ENCODE results near the gene CFTR.
A peak's percentile ranks its signal among the peaks of the same experiment; 100 is the strongest.

CFTR gene

DNA sequence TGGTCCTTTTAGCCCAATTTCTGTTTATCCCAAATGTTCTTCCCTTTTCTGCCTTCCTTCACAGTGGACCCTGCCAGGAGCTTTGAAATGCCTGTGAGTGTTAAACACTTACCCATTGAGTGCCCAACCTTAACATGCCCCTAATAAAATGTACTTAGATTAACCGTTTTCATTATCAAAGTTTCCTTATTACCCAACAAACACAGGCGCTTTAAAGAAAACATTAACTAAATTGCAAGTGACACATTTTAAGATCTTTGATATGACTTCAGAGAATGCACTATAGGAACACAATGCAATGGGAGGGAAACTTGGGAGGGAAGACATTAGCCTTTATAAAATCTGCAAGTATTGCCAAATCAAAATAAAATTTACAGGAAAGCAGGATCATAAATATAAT is 177.0 kb downstream of the CFTR start:
- no peak for DNase-seq

DNA sequence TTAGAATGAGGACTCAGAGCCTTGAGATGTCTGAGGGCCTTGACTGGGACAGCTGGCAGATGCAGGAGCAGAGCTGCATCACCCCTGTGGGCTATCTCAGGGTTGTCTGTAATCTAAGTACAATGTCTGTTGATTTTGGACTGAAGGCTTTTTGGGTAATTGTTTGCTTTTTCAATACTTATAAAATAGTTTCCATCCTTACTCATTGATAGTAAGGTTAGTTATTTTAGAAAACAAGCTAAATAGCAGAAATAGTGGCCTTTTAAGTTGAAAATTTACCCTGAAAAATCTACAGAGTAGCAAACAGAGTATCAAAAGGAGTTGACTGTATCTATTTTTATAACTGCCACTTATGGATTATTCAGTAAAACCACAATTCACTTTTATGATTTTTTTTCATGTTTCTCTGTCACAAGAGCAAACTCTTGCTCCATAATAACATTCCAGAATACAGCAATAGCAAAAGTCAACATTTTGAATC is 179.7 kb downstream of the CFTR start:
- no peak for DNase-seq

DNA sequence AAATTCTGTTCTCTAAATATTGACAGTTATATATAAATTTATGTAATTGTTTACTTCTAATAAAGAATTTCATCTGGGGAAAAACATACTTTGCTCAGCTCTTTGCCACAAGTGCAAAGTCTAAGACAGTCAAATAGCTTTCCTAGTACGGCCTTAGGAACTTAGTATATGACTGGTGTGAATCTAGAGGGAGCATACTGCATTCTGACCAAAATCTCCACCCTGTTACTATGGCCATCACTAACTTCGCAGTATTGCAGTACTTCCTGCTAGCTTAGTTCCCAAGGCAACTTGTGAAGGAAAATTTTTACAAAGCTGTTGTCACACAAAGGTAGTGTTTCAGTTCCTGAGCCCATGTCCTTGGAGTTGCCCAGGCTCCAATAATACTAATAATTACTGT is 181.5 kb downstream of the CFTR start:
- DNase-seq: no peak

DNA sequence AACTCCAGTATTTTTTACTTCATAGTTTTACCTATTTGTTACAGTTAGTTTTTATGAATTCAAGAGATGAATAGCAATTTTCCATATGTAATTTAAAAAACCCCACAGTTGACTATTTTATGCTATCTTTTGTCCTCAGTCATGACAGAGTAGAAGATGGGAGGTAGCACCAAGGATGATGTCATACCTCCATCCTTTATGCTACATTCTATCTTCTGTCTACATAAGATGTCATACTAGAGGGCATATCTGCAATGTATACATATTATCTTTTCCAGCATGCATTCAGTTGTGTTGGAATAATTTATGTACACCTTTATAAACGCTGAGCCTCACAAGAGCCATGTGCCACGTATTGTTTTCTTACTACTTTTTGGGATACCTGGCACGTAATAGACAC is 184.2 kb downstream of the CFTR start:
- DNase-seq: no peak

DNA sequence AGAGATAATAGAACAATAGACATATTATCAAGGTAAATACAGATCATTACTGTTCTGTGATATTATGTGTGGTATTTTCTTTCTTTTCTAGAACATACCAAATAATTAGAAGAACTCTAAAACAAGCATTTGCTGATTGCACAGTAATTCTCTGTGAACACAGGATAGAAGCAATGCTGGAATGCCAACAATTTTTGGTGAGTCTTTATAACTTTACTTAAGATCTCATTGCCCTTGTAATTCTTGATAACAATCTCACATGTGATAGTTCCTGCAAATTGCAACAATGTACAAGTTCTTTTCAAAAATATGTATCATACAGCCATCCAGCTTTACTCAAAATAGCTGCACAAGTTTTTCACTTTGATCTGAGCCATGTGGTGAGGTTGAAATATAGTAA is 185.5 kb downstream of the CFTR start:
- no peak for DNase-seq

DNA sequence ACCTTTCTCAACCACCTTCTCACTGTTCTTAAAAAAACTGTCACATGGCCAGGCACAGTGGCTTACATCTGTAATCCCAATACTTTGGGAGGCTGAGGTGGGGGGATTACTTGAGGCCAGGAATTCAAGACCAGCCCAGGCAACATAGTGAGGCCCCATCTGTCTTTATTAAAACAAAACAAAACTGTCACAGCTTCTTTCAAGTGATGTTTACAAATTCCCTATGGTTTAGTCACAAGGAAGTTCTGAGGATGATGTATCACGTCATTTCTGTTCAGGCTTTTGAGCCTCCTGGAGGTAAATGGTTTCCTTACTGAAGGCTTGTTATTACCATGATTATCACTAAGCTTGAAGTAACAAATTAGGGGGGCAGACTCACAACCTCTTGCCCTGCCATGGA is 186.2 kb downstream of the CFTR start:
- no peak for DNase-seq

DNA sequence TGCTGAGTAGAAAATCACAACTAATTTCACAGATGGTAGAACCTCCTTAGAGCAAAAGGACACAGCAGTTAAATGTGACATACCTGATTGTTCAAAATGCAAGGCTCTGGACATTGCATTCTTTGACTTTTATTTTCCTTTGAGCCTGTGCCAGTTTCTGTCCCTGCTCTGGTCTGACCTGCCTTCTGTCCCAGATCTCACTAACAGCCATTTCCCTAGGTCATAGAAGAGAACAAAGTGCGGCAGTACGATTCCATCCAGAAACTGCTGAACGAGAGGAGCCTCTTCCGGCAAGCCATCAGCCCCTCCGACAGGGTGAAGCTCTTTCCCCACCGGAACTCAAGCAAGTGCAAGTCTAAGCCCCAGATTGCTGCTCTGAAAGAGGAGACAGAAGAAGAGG is 186.9 kb downstream of the CFTR start:
- DNase-seq: no peak

DNA sequence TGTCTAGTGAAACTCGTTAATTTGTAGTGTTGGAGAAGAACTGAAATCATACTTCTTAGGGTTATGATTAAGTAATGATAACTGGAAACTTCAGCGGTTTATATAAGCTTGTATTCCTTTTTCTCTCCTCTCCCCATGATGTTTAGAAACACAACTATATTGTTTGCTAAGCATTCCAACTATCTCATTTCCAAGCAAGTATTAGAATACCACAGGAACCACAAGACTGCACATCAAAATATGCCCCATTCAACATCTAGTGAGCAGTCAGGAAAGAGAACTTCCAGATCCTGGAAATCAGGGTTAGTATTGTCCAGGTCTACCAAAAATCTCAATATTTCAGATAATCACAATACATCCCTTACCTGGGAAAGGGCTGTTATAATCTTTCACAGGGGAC is 187.6 kb downstream of the CFTR start:
- no peak for DNase-seq

DNA sequence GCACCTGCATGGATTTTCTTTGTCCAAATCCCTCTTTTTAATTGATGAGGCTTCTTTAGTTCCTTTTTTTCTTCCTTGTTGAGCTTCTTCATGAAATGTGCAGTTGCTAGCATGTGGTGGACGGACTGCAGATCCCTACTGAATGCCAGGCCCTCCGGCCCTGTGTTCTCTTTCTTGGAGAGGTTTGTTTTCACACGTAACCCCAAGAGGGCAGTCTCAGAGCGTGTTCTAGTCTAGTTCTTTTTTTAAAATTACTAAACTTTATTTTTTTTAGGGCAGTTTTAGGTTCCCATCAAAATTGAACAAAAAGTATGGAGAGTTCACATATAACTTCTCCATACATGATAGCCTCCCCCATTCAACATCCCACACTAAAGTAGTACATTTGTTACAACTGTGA is 190.0 kb downstream of the CFTR start:
- DNase-seq: no peak

DNA sequence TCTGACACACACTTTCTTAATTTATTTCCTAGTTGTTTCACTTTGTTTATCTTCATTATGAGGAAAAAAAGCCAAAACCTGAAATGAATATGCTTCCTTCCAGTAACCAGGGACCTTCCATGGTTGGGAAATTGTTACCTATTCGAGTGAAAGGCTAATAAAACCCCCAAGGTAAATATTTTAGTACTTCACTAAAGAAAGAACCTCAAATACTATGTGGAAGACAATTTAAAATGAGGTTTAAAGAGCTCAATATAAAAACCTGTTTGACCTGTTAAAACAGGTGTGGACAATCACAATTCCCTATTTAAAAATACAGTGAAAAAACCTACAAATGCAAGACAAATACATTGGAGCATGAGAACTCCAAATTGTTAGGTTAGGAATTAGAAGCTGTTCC is 192.6 kb downstream of the CFTR start:
- peak; percentile 33 for DNase-seq

DNA sequence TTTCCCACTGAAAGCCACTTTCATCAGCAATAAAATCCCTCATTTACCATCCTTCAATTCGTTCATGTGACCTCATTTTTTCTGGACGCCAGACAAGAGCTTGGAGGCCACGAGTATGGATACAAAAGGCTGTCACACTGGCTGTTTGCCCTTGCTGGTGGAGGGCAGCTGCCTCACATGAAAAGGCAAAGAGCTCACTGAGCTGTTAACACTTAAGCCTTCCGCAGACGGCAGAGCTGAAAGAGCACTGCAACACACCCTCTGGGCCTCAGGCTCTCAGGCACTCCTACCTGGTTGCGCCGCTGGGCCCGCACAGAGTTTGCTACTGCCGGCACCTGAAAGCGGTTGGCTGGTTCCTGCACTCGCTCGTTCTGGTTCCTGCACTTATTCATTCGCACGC is 193.5 kb downstream of the CFTR start:
- peak; percentile 92 for DNase-seq

DNA sequence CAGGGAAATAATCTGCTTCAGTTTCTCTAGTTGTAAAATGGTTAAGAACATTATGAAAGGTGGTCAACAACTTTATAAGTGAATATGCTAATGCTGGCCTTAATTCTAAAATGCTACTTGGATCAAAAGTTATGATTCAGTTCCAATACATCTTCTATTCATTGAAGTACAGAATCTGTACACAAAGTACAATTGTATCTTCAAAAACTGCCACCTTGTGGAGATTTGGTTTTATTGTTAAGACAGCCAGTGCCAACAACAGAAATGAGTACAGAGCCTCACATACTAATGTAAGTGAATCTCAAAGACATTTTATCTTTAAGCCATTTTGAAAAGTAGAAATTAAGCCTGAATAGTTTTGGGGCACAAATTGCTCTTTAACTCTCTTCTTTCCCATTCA is 194.0 kb downstream of the CFTR start:
- DNase-seq: peak; percentile 56

DNA sequence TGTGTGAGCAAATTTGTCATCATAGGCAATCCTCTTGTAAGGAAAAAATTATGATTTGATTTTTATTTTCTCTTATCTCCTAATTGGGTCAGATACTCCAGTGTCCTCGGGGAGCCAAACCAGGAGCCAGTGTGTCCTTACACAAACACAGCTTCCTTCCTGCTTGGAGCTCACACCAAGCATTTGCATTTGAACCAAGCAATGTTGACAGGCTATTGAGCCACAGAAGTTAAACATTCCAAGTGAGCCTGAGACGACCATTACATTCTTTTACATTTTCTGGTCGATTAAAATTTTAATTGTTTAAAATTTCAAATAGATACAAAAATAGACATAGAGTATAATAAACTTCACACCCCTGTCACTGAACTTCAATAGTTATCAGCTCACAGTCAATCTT is 194.8 kb downstream of the CFTR start:
- no peak for DNase-seq

DNA sequence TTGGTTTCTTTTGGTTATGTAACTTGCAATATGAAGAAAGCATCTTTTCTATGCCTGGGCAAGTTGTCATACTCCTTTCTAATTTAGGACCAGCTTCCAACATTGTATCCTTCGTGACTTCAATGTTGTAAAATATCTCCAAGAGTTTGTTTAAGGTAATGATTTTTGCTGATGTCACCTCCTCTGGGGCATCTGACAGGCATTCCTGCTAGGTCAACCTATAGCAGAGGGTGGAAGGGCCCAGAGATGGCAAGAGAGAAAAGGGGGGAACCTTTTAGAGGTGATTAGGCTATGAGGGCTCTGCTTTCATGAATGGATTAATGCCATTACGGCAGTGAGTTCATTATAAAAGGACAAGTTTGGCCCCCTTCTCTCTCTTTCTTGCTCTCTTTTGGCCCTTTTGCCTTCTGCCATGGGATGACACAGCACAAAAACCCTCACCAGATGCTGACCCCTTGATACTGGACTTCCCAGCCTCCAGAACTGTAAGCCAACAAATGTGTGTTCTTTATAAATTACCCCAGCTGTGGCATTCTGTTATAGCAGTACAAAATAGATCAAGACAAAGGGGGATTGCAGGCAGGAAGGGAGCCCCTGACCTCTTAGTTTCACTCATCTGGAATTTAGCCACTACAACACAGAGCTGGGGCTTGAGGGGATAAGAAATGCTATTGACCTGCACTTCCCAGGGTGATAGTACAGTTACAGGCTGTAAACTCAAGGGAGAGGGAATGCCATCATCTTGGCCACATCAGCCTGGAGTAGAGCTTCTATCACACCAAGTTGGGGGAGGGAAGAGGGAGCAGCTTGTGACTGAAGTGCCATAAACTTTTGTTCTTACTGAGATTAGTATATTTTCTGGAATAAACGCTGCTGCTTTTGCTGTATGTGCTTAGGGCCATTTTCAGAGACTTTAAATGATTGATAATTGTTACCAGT is 195.9 kb downstream of the CFTR start:
- DNase-seq: no peak

DNA sequence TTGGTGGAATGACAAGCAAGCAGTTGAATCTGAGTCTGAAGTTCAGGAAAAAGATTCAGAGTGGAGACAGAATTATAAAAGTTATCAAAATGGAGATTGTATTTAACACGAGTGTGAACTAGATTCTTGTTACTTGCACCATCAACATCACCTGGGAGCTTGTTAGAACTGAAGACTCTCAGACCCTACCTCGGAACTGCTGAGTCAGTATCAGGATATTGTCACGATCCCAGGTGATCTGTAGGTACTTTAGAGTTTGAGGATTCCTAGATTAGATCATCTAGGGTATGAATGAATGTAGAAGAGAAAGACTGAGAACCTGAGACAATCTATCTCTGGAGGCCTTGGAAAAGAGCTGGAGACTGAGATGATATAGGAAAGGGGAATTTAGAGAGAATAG is 199.3 kb downstream of the CFTR start:
- DNase-seq: no peak

DNA sequence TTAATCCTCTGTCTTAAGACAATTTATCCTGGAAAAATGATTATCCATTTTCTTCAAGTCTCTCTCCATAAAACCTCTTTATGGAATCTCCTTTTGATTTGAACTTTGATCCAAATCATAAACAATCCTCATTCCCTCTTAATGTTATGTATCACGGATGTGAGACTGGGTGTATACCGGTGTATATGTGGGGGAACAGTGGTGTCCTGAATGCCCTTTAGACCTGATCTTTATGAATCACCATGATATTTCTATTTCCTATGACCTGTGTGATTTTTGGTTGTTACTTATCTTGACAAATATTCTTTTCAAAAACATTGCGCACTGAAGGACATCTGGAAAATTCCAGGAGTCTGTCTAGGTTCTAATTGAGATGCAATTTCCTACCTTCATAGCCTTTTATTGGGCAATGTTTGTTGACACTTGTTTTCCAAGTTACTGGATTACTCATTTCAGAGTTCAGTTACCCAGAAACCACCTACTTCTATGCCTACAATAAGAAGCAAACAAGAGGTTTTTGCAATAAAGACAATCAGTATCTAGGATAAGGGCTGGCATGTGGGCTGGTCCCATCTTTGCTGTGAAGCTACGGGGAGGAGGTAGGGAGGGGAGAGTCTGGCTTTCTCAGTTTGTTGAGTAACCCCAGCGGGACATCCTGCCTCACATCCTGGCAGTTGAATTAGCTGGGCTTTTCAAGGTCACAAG is 203.0 kb downstream of the CFTR start:
- no peak for DNase-seq

DNA sequence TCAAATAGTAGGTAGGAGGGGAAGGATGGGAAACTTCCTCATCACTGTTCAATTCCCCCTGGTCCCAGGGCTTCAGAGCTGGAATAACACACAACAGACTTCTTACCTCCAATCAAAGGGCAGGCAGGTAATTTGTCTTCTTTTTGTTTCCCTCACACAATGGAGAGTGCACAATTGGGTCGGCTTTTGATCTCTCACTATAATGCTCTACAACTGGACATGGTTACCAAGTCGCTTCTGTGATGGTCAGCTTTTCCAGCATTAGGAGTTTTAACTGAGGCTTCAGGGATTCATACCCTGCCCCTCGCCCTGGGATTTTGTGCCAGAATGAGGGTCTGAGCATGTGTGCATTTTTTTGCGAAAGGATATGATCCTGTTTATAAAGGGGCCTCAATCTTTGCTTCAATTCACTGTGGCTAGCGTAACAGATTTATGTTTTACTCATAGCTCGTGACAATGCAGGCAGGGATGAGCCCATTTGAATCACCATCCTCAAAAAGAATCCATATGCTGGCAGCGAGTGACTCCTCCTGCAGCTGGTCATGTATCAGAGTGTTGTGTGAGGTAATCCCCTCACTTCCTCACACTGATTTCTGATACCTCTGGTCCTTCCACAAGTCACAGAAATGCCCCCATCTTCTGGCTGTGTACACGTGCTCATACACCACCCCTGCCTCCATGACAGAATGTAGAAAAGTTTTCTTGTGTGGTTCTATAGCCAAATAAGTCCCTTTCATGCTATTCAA is 203.8 kb downstream of the CFTR start:
- no peak for DNase-seq

DNA sequence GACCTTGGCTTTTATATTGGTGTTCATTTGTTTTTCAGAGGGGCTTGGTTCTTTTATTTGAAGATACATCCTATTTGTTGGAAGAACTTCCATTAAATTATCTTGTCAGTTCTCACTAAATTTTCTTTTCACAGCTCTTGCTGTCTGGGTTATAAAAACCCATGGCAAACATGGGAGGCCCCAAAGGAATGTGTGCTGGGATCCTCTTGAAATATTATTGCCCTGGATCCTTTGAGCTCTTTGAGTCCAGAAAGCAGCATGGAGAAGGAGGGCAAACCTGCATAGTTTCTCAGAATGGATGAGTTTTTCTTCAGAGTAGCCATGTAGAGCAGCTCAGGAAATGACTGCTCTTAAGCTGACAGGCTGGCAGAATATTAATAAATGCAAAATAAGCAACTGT is 206.0 kb downstream of the CFTR start:
- DNase-seq: no peak

DNA sequence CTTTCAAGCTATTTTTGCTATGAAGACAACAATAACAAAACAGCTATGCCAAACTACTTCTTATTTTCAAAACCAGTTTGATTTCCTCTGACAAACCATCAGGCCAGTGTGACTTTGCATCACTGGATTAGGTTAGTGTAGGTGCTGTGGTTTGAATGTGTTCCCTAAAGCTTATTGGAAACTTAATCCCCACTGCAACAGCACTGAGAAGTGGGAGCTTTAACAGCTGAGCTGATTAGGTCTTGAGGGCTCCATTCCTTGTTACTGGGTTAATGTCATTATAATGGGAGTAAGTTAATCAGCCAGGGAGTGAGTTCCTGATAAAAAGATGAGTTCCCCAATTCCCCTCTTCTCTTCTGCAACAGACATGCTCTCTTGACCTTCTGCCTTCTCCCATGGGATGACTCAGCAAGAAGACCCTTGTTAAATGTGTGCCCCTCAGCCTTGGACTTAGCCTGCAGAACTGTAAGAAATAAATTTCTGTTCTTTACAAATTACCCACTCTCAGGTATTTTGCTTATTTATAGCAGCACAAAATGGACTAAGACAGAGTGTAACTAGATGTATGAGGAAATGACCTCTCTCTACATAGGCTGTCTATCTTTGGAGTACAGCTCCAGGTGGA is 206.6 kb downstream of the CFTR start:
- DNase-seq: no peak

DNA sequence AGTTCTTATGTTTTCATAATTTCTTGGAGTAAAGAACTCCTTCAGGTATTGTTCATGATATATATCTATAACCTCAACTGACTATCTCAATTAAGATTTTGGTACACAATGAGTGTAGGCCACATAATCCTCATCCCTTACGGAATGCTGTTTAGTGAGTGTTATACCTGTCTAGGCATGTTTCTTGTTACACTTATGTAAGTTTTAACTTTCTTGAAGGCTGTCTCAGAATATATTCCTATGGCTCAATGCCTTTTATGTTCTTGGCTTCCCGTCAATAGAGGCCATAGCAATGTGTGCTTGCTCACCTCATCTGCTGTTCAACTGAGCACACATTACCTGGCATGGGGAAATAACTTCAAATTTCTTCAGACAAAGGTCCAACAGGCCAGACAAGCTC is 208.3 kb downstream of the CFTR start:
- DNase-seq: no peak

DNA sequence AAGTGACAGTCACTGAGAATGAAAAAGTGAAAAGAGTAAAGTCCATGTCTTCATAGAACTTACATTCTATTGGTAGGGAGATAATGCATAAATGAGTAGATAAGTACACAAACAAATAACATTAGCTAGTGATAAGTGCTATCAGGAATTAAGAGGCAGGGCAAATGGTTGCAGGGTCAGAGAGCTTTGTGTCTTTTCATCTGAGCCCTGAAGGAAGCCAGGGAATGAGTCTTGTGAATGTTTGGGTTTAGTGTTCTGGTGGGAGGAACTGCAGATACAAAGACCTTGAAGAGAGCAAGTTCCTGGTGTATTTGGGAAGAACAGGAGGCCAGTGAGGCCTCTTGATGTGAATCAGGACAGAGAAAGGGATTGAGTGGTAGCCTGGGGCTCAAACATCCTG is 209.6 kb downstream of the CFTR start:
- DNase-seq: no peak

DNA sequence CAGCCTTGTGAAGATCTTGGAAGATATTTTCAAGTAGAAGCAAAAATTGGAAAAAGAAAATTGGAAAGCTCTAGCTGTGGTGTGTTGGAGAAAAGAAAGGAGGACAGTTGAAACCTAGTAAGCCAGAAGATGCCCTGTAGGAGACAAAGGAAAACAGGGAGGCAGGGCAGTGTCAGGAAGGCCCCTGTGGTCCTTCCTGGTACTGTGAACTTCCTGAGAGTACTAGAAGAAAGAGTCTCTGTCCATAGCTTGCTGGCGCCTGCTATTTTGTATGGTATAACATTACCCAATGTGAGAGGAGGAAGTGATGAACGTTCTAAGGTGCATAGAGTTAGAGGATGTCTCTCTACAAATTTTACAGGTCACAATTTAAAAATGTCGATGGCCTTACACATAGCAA is 210.3 kb downstream of the CFTR start:
- DNase-seq: no peak

DNA sequence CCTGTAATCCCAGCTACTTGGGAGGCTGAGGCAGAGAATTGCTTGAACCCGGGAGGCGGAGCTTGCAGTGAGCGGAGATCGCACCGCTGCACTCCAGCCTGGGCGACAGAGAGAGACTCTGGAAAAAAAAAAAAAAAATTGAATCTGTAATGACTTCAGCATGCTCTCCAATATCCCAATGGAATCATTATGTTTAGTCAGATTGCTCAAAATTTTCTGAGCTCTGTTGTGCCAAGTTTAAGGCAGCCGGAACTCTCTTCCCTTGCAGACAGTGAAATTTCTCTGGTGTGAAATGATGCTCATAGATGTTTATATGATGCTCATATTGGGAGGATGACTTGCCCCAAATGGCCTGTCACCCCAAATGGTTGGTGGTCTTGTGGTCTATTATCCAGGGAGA is 212.5 kb downstream of the CFTR start:
- no peak for DNase-seq

Measured in DMS79 treated with DMSO at 0.1 percent for 48 hours (cell line).